ENCODE measurements around the gene MED14. TPM values are rescaled to one million over a fixed set of nuclear protein-coding genes. Genes with fewer than 3 reads are reported as not detected.

The MED14 gene
- total and polyA plus RNA-seq, 2 of the 13 experiments (the other 11 are each of a cell fraction or from before 2014, with no cell fraction given) = 10.2 to 16.3 TPM

DNA sequence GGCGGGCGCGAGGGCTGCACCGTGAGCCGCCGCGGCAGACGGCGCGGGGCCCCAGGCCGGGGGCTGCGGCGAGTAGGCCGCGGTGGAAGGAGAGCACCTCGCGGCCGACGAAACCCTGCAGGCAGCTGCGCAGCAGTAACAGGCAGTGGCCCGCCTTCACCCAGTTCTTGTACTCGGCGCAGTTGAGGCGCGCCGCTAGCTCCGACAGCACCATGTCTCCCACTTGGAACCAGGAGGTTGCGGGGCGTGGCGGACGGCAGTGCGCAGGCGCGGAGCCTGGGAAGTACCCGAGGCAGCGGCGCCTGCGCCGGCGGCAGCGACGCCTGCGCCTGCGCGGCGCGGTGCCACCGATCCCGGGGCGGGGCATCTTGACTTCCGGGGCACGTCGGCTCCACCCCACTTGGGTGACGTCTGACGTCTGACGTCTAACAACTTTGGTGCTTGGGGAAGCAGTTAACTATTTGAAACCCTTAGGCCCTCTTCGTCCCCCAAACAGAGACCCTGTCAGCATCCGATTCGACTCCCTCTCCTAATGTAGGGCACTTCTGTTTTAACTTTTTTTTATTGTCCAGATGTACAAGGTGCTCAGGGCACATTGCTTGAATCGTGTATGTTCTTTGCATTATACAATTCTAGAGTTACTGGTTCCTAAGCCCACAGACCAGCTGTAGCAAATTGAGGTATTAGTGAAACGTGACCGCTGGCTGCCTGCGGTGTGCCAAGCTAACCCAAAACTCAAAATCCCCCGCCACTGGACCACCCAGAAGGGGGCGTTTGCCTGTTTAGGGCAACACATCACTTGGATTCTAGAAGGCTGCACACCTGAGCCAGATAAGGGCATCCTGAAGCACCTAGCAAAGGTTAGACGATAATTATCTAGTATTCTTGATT, 87.8 kb downstream of the MED14 start, which contains the start of gene CXorf38 (continued):
- no peak for TF ChIP-seq ZSCAN9 (CRISPR knock-in tag; IDR thresholded peaks at IDR 0.05; ENCODE audit: borderline replicate concordance)
- TF ChIP-seq PRDM4 (CRISPR knock-in tag; IDR thresholded peaks at IDR 0.05; ENCODE audit: borderline replicate concordance) = no peak
- TF ChIP-seq NR2F6 (IDR thresholded peaks at IDR 0.05) = no peak
- TF ChIP-seq NR2F6 (CRISPR knock-in tag; IDR thresholded peaks at IDR 0.05) = no peak
- no peak for TF ChIP-seq ZNF160 (CRISPR knock-in tag; IDR thresholded peaks at IDR 0.05)
- TF ChIP-seq ZBTB42 (CRISPR knock-in tag; IDR thresholded peaks at IDR 0.05) = no peak
- no peak for TF ChIP-seq ZNF354B (CRISPR knock-in tag; IDR thresholded peaks at IDR 0.05)
- no peak for TF ChIP-seq ZBTB26 (CRISPR knock-in tag; IDR thresholded peaks at IDR 0.05; ENCODE audit: borderline replicate concordance)
- TF ChIP-seq SAFB2 (CRISPR knock-in tag; IDR thresholded peaks at IDR 0.05; ENCODE audit: borderline replicate concordance, low read depth) = 0 out of 2 replicates have a peak, but pooled peaks have one; percentile 38
- no peak for TF ChIP-seq ATF6 (CRISPR knock-in tag; conservative IDR thresholded peaks at IDR 0.05)
- no peak for TF ChIP-seq SYNCRIP (IDR thresholded peaks at IDR 0.05; ENCODE audit: insufficient read depth, low read depth, low read length)
- no peak for TF ChIP-seq ETV6 (CRISPR knock-in tag; conservative IDR thresholded peaks at IDR 0.05)
- TF ChIP-seq ZNF556 (CRISPR knock-in tag; IDR thresholded peaks at IDR 0.05; ENCODE audit: borderline replicate concordance) = no peak
- TF ChIP-seq PRPF4 (IDR thresholded peaks at IDR 0.05; ENCODE audit: low read depth, low read length, poor library complexity, severe bottlenecking) = no peak
- TF ChIP-seq, protein P1, sequence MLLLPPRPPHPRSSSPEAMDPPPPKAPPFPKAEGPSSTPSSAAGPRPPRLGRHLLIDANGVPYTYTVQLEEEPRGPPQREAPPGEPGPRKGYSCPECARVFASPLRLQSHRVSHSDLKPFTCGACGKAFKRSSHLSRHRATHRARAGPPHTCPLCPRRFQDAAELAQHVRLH (CRISPR knock-in tag; IDR thresholded peaks at IDR 0.05; ENCODE audit: borderline replicate concordance, low read depth) = no peak
- no peak for TF ChIP-seq ZFP36L1 (CRISPR knock-in tag; IDR thresholded peaks at IDR 0.05)
- TF ChIP-seq EED (CRISPR knock-in tag; IDR thresholded peaks at IDR 0.05) = no peak
- TF ChIP-seq, protein P2, sequence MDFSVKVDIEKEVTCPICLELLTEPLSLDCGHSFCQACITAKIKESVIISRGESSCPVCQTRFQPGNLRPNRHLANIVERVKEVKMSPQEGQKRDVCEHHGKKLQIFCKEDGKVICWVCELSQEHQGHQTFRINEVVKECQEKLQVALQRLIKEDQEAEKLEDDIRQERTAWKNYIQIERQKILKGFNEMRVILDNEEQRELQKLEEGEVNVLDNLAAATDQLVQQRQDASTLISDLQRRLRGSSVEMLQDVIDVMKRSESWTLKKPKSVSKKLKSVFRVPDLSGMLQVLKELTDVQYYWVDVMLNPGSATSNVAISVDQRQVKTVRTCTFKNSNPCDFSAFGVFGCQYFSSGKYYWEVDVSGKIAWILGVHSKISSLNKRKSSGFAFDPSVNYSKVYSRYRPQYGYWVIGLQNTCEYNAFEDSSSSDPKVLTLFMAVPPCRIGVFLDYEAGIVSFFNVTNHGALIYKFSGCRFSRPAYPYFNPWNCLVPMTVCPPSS (IDR thresholded peaks at IDR 0.05) = no peak
- no peak for TF ChIP-seq FOXP1 (IDR thresholded peaks at IDR 0.05)
- no peak for TF ChIP-seq FOXP1 (CRISPR knock-in tag; IDR thresholded peaks at IDR 0.05)
- TF ChIP-seq GTF3A (CRISPR knock-in tag; conservative IDR thresholded peaks at IDR 0.05) = no peak
- no peak for TF ChIP-seq MYNN (CRISPR knock-in tag; IDR thresholded peaks at IDR 0.05; ENCODE audit: low read depth)
- no peak for TF ChIP-seq NR1H2 (CRISPR knock-in tag; IDR thresholded peaks at IDR 0.05; ENCODE audit: borderline replicate concordance, low read depth)
- no peak for TF ChIP-seq IKZF4 (CRISPR knock-in tag; IDR thresholded peaks at IDR 0.05; ENCODE audit: borderline replicate concordance, low read depth, not compliant biosample characterization)

All from HepG2 (cell line).